H1 (cell line): ENCODE data around the gene PTPRE. TPM values are rescaled to one million over a fixed set of nuclear protein-coding genes. Genes with fewer than 3 reads are reported as not detected.

Experiments used
- CTCF ChIA-PET: fragments of 300-600 bp; sonication (Branson Sonifier 250); formaldehyde crosslinking; loops from one replicate; lab custom pipeline; 2021; ENCODE audit not compliant: partially characterized antibody; lab: Charles Lee
- POLR2A ChIA-PET: fragments of 300-600 bp; sonication (Branson Sonifier 250); formaldehyde crosslinking; loops from one replicate; lab custom pipeline; 2021; ENCODE audit warnings: inconsistent platforms; ENCODE audit not compliant: partially characterized antibody; lab: Charles Lee
- DNase-seq, 2 experiments: peaks; one replicate each; pipeline versions ENCODE4 v3.0.0 to v3.0.0-alpha.2; 2010 to 2022; ENCODE audit warnings: low spot score in 2 of 2, low read depth in 1 of 2, mixed read lengths in 1 of 2
- FAIRE-seq: peaks from 2 replicates; lab custom pipeline; 2011; peaks lifted over from hg19 to GRCh38; lab: Jason Lieb, UNC
- H2AFZ ChIP-seq: 2 replicates; pipeline ENCODE4 v1.8.1; 2012; ENCODE audit warnings: low read length, inconsistent platforms
- H2AK5ac ChIP-seq: 2 replicates; pipeline ENCODE4 v1.6.1; 2013; ENCODE audit warnings: low read depth, low read length
- H2BK120ac ChIP-seq: replicated peaks from 2 replicates; pipeline ENCODE3; 2013; ENCODE audit warnings: low read depth, low read length, inconsistent platforms
- H2BK12ac ChIP-seq: 2 replicates; pipeline ENCODE4 v1.6.1; 2013; ENCODE audit warnings: low read depth, low read length
- H2BK15ac ChIP-seq: 2 replicates; pipeline ENCODE4 v1.6.1; 2013; ENCODE audit warnings: low read length
- H2BK20ac ChIP-seq: 2 replicates; pipeline ENCODE4 v1.6.1; 2013; ENCODE audit warnings: low read length
- H2BK5ac ChIP-seq: 2 replicates; pipeline ENCODE4 v1.6.1; 2013; ENCODE audit warnings: low read depth, low read length
- H3K14ac ChIP-seq: 2 replicates; pipeline ENCODE4 v1.6.1; 2013; ENCODE audit warnings: inconsistent platforms; ENCODE audit not compliant: insufficient read length
- H3K18ac ChIP-seq: 2 replicates; pipeline ENCODE4 v1.6.1; 2013; ENCODE audit warnings: low read length; ENCODE audit errors: extremely low read depth
- H3K23ac ChIP-seq: 2 replicates; pipeline ENCODE4 v1.6.1; 2013; ENCODE audit warnings: inconsistent platforms; ENCODE audit not compliant: insufficient read length
- H3K23me2 ChIP-seq: 2 replicates; pipeline ENCODE4 v1.6.1; 2013; ENCODE audit warnings: low read depth, low read length
- H3K27ac ChIP-seq: 2 replicates; pipeline ENCODE4 v1.6.1; 2011; ENCODE audit warnings: low read depth, low read length, inconsistent platforms
- H3K27me3 ChIP-seq, 4 experiments: replicated peaks in 1 of 4; 1 replicate in 1 of 4; 2 replicates in 3 of 4; pipeline versions ENCODE4 v1.6.1 to v1.8.1; 2011 to 2013; ENCODE audit warnings: low read length in 3 of 4, mild to moderate bottlenecking in 3 of 4, inconsistent platforms in 2 of 4, mixed read lengths in 2 of 4, moderate library complexity in 1 of 4; ENCODE audit not compliant: control insufficient read depth in 3 of 4, insufficient read depth in 3 of 4; ENCODE audit errors: extremely low read depth in 1 of 4
- H3K36me3 ChIP-seq, 4 experiments: 2 replicates each; pipeline versions ENCODE4 v1.6.1 to v1.8.1; 2011 to 2013; ENCODE audit warnings: mild to moderate bottlenecking in 4 of 4, low read length in 3 of 4, moderate library complexity in 2 of 4, control low read depth in 1 of 4, inconsistent platforms in 1 of 4; ENCODE audit not compliant: insufficient read depth in 4 of 4, control insufficient read depth in 2 of 4
- H3K4ac ChIP-seq: replicated peaks from 2 replicates; pipeline ENCODE3; 2013; ENCODE audit warnings: low read length, low read depth, mixed read lengths, inconsistent platforms; ENCODE audit not compliant: insufficient read length
- H3K4me1 ChIP-seq, 4 experiments: replicated peaks in 1 of 4; 1 replicate in 1 of 4; 2 replicates in 3 of 4; pipeline versions ENCODE4 v1.6.1 to v1.8.1; 2011 to 2013; ENCODE audit warnings: low read length in 3 of 4, inconsistent platforms in 2 of 4, mixed read lengths in 1 of 4; ENCODE audit not compliant: insufficient read depth in 4 of 4, control insufficient read depth in 3 of 4
- H3K4me2 ChIP-seq, 2 experiments: 2 replicates each; pipeline versions ENCODE4 v1.6.1 to v1.8.1; 2011 to 2013; ENCODE audit warnings: low read depth in 2 of 2, low read length in 2 of 2, control low read depth in 1 of 2, inconsistent platforms in 1 of 2, mild to moderate bottlenecking in 1 of 2; ENCODE audit not compliant: insufficient read depth in 1 of 2
- H3K4me3 ChIP-seq, 4 experiments: fragments of 200-600, 300-600 bp in 1 of 4; sonication (generic), shearing (Covaris generic), sonication (Bioruptor Twin) in 1 of 4; 2 replicates each; pipeline versions ENCODE4 v1.5.1 to v1.8.1; 2011 to 2016; ENCODE audit warnings: low read length in 4 of 4, low read depth in 3 of 4, control low read depth in 2 of 4, inconsistent platforms in 2 of 4, mild to moderate bottlenecking in 2 of 4, mixed read lengths in 1 of 4, moderate library complexity in 1 of 4; ENCODE audit not compliant: insufficient read depth in 2 of 4; ENCODE audit errors: extremely low read depth in 1 of 4
- H3K56ac ChIP-seq: replicated peaks from 2 replicates; pipeline ENCODE3; 2013; ENCODE audit warnings: low read depth, mild to moderate bottlenecking, mixed read lengths, low read length, inconsistent platforms; ENCODE audit not compliant: insufficient read length
- H3K79me1 ChIP-seq: 2 replicates; pipeline ENCODE4 v1.6.1; 2013; ENCODE audit warnings: low read depth, low read length, control low read depth
- H3K79me2 ChIP-seq, 2 experiments: 2 replicates each; pipeline versions ENCODE4 v1.6.1 to v1.8.1; 2012 to 2013; ENCODE audit warnings: low read length in 2 of 2, mild to moderate bottlenecking in 2 of 2, inconsistent platforms in 1 of 2; ENCODE audit not compliant: insufficient read depth in 2 of 2, control insufficient read depth in 1 of 2
- H3K9ac ChIP-seq, 4 experiments: replicated peaks in 1 of 4; 1 replicate in 1 of 4; 2 replicates in 3 of 4; pipeline versions ENCODE4 v1.6.1 to v1.8.1; 2011 to 2013; ENCODE audit warnings: low read depth in 3 of 4, low read length in 3 of 4, control low read depth in 2 of 4, mild to moderate bottlenecking in 2 of 4, moderate library complexity in 2 of 4, inconsistent platforms in 1 of 4; ENCODE audit errors: extremely low read depth in 1 of 4
- H3K9me3 ChIP-seq, 2 experiments: 2 replicates each; pipeline versions ENCODE4 v1.6.1 to v1.8.1; 2012 to 2013; ENCODE audit warnings: mild to moderate bottlenecking in 2 of 2, moderate library complexity in 2 of 2, control low read depth in 1 of 2, inconsistent platforms in 1 of 2, low read depth in 1 of 2, low read length in 1 of 2, mixed read lengths in 1 of 2; ENCODE audit not compliant: insufficient read depth in 2 of 2
- H4K20me1 ChIP-seq, 2 experiments: replicated peaks in 1 of 2; 2 replicates each; pipeline versions ENCODE3 to v1.8.1; 2011 to 2013; ENCODE audit warnings: inconsistent platforms in 2 of 2, low read length in 2 of 2, mild to moderate bottlenecking in 1 of 2; ENCODE audit not compliant: insufficient read depth in 2 of 2, control insufficient read depth in 1 of 2
- H4K5ac ChIP-seq: 2 replicates; pipeline ENCODE4 v1.6.1; 2013; ENCODE audit warnings: low read length, low read depth, mixed read lengths, inconsistent platforms; ENCODE audit not compliant: insufficient read length
- H4K8ac ChIP-seq: 2 replicates; pipeline ENCODE4 v1.8.0; 2013; ENCODE audit warnings: mild to moderate bottlenecking, moderate library complexity, low read length, inconsistent platforms; ENCODE audit not compliant: insufficient read depth; ENCODE audit errors: extremely low read depth
- H4K91ac ChIP-seq: replicated peaks from 2 replicates; pipeline ENCODE3; 2013; ENCODE audit warnings: low read length, mixed read lengths, inconsistent platforms; ENCODE audit not compliant: insufficient read length
- CBX8 ChIP-seq: fragments of 300-800, 300-1000 bp; sonication (generic); IDR thresholded peaks from 2 replicates; pipeline ENCODE4 v1.7.1; 2016; ENCODE audit warnings: low read depth, low read length, borderline replicate concordance
- CTBP2 ChIP-seq: IDR thresholded peaks from 2 replicates; pipeline ENCODE4 v1.7.0; 2011; ENCODE audit warnings: borderline replicate concordance, mild to moderate bottlenecking, moderate library complexity, mixed read lengths, low read length; ENCODE audit not compliant: insufficient read depth, insufficient read length
- E2F6 ChIP-seq: IDR thresholded peaks from 2 replicates; pipeline ENCODE4 v1.6.1; 2012; ENCODE audit warnings: inconsistent platforms
- FOSL1 ChIP-seq: IDR thresholded peaks from 2 replicates; pipeline ENCODE4 v1.6.1; 2011; ENCODE audit warnings: mild to moderate bottlenecking, low read depth, low read length, moderate library complexity; ENCODE audit not compliant: insufficient read depth
- GTF2F1 ChIP-seq: IDR thresholded peaks from 2 replicates; pipeline ENCODE4 v1.6.1; 2012; ENCODE audit warnings: low read depth, low read length, improper control_type of control experiment, borderline replicate concordance
- KDM5A ChIP-seq: fragments of 200-600 bp; IDR thresholded peaks from 2 replicates; pipeline ENCODE4 v1.7.1; 2012; ENCODE audit warnings: mild to moderate bottlenecking, low read length, inconsistent platforms, mixed read lengths
- MAFK ChIP-seq: IDR thresholded peaks from 2 replicates; pipeline ENCODE4 v1.6.1; 2012; ENCODE audit warnings: low read depth, mild to moderate bottlenecking, improper control_type of control experiment, low read length
- PHF8 ChIP-seq: fragments of 200-600 bp; sonication (generic); conservative IDR thresholded peaks from 2 replicates; pipeline ENCODE4 v1.7.1; 2012; ENCODE audit warnings: low read depth, mild to moderate bottlenecking, inconsistent platforms, low read length, moderate library complexity
- SAP30 ChIP-seq: fragments of 300-600 bp; sonication (generic); IDR thresholded peaks from 2 replicates; pipeline ENCODE4 v1.7.1; 2012; ENCODE audit warnings: low read length, moderate library complexity, mild to moderate bottlenecking, inconsistent platforms; ENCODE audit not compliant: insufficient read depth, insufficient replicate concordance
- SIN3A ChIP-seq, 2 experiments: IDR thresholded peaks in 1 of 2; conservative IDR thresholded peaks in 1 of 2; 2 replicates each; pipeline ENCODE4 v1.6.1; 2011 to 2012; ENCODE audit warnings: low read length in 2 of 2, improper control_type of control experiment in 1 of 2, low read depth in 1 of 2, mild to moderate bottlenecking in 1 of 2
- SP4 ChIP-seq: IDR thresholded peaks from 2 replicates; pipeline ENCODE4 v1.6.1; 2012; ENCODE audit warnings: low read length, inconsistent platforms
- SRF ChIP-seq: IDR thresholded peaks from 2 replicates; pipeline ENCODE4 v1.6.1; 2011; ENCODE audit warnings: mild to moderate bottlenecking, low read depth, low read length, moderate library complexity
- WGBS, 2 experiments: shearing (Covaris generic) in 1 of 2; methylation state at CpG; one replicate each; pipeline versions ENCODE4 v1.1.6 to v1.1.7; 2013 to 2015; ENCODE audit warnings: low lambda C conversion rate in 2 of 2, mixed read lengths in 2 of 2, inconsistent platforms in 1 of 2, low coverage in 1 of 2, missing lambda C conversion rate in 1 of 2; ENCODE audit not compliant: insufficient replicate concordance in 2 of 2, insufficient coverage in 1 of 2, insufficient read length in 1 of 2; ENCODE audit errors: extremely low coverage in 1 of 2, missing lambda C conversion rate in 1 of 2; 5-methylcytosine and 5-hydroxymethylcytosine counted together
- polyA plus RNA-seq, 7 experiments: library from polyadenylated mRNA; depleted of rRNA in 3 of 7; stranded (reverse) in 5 of 7; unstranded in 2 of 7; fragments of >200 nt in 5 of 7; fragments of 200-250 nt in 2 of 7; gene quantifications; 1 replicate in 5 of 7; 2 replicates in 1 of 7; 4 replicates in 1 of 7; pipeline versions ENCODE4 v1.2.1 to v1.2.3, GENCODE V29; 2011 to 2013; ENCODE audit warnings: missing spikeins in 2 of 7, mixed read lengths in 2 of 7
- total RNA-seq: library from RNA; stranded (reverse); fragmentation: NEBNext Ultra II Directional; extraction: Animal tissue kit (Norgen Biotek cat#: 25700); gene quantifications from 2 replicates; pipeline ENCODE4 v1.2.1, GENCODE V29; 2021

The PTPRE gene
- total and polyA plus RNA-seq, 2 of the 8 experiments (the other 6 are each of a cell fraction or from before 2014, with no cell fraction given): 0.33 to 0.54 TPM

GRCh38 chr10:128111696-128112095 lies 204.8 kb downstream of the PTPRE start:
- H3K4me1 ChIP-seq: no peaks in the 10 kb centered on the region
- H2AFZ ChIP-seq: no peak overlapping the region
- H3K4me2 ChIP-seq: no peak overlapping the region
- H2BK20ac ChIP-seq: no peak overlapping the region
- no peaks in the 10 kb centered on the region for H3K23me2 ChIP-seq
- ChIA-PET CTCF (interaction anchor here (1.0 kb wide), 1 partner anchor 421 kb away, joined by 3 read pairs; no protein-coding TSS in a partner anchor), POLR2A (no interaction called here)
- H3K14ac ChIP-seq: no peak overlapping the region
- peaks cover 0 to 1% of the 10 kb centered on the region in 2 experiments for H4K20me1 ChIP-seq
- H4K8ac ChIP-seq: no peak overlapping the region
- no peak overlapping the region for H4K91ac ChIP-seq
- H3K23ac ChIP-seq: no peak overlapping the region
- no peaks in the 10 kb centered on the region for H3K27me3 ChIP-seq
- no peak overlapping the region for H3K4me3 ChIP-seq
- no peak overlapping the region for H3K18ac ChIP-seq
- no peaks in the 10 kb centered on the region for H3K79me1 ChIP-seq
- WGBS, 2 experiments: 89% methylated on average over 6 of the region's 6 CpGs; no CpG with 5 or more reads in 1 of the 2 experiments
- H2BK120ac ChIP-seq: no peak overlapping the region
- FAIRE-seq: no peak
- no peak overlapping the region for H2BK12ac ChIP-seq
- H2BK5ac ChIP-seq: no peak overlapping the region
- H2BK15ac ChIP-seq: no peak overlapping the region
- no peak overlapping the region for H4K5ac ChIP-seq
- no peak overlapping the region for H3K27ac ChIP-seq
- H2AK5ac ChIP-seq: no peak overlapping the region
- peaks cover 50 to 99% (median 96%) of the 10 kb centered on the region in 4 experiments for H3K36me3 ChIP-seq
- H3K9ac ChIP-seq: no peak overlapping the region
- DNase-seq: no peak
- H3K4ac ChIP-seq: no peak overlapping the region
- no peak overlapping the region for H3K56ac ChIP-seq
- no peaks in the 10 kb centered on the region for H3K9me3 ChIP-seq
- H3K79me2 ChIP-seq: no peaks in the 10 kb centered on the region
- no peak for TF ChIP-seq GTF2F1
- TF ChIP-seq SIN3A (conservative IDR thresholded peaks at IDR 0.05 in 1 of 2, IDR thresholded peaks at IDR 0.05 in 1 of 2; ENCODE audit: low read depth in 1 of 2, low read length in 2 of 2): no peak
- no peak for TF ChIP-seq E2F6
- no peak for TF ChIP-seq CBX8
- no peak for TF ChIP-seq SRF
- TF ChIP-seq MAFK: no peak
- no peak for TF ChIP-seq CTBP2
- TF ChIP-seq SAP30: no peak
- no peak for TF ChIP-seq FOSL1
- TF ChIP-seq PHF8: no peak
- no peak for TF ChIP-seq KDM5A
- TF ChIP-seq SP4: no peak
